NCI-H1092 treated with DMSO at 0.1 percent for 48 hours (cell line): ENCODE results near the gene E2F7.
"Not testable (repeated sequence)": the region's sequence is repeated elsewhere in the genome, so short reads cannot be mapped to it uniquely, and the experiment has no call there.

Experiments used
- DNase-seq: peaks from one replicate; lab custom pipeline; 2025; lab: John Stamatoyannopoulos, UW

The E2F7 gene

GRCh38 chr12:77065361-77066204 lies at the start of gene E2F7:
TSS of gene E2F7 (minus strand) at chr12:77065569. CDS start at chr12:77064635, 934 bp downstream.
- DNase-seq: peak; percentile 89

- DNase-seq: no peak
Observed at GRCh38 chr12:77113971-77114370, 48.6 kb upstream of the E2F7 start.

GRCh38 chr12:77108707-77109106 lies 43.3 kb upstream of the E2F7 start:
- no peak for DNase-seq

- no peak for DNase-seq
Observed at GRCh38 chr12:77107121-77107520, 41.8 kb upstream of the E2F7 start.

GRCh38 chr12:77104792-77105191 lies 39.4 kb upstream of the E2F7 start:
- DNase-seq: no peak

- no peak for DNase-seq
Observed at GRCh38 chr12:77104286-77104685, 38.9 kb upstream of the E2F7 start.

GRCh38 chr12:77102691-77103090 lies 37.3 kb upstream of the E2F7 start:
- no peak for DNase-seq

- DNase-seq: no peak
Observed at GRCh38 chr12:77102123-77102522, 36.8 kb upstream of the E2F7 start.

GRCh38 chr12:77099799-77100198 lies 34.4 kb upstream of the E2F7 start:
- no peak for DNase-seq

GRCh38 chr12:77097846-77098245 lies 32.5 kb upstream of the E2F7 start:
- DNase-seq: no peak

- not testable (repeated sequence) for DNase-seq
Observed at GRCh38 chr12:77092227-77092626, 26.9 kb upstream of the E2F7 start.

- DNase-seq: no peak
Observed at GRCh38 chr12:77089686-77090220, 24.4 kb upstream of the E2F7 start.

GRCh38 chr12:77087427-77087826 lies 22.1 kb upstream of the E2F7 start:
- no peak for DNase-seq

- no peak for DNase-seq
Observed at GRCh38 chr12:77082021-77082420, 16.7 kb upstream of the E2F7 start.

- no peak for DNase-seq
Observed at GRCh38 chr12:77079631-77080030, 14.3 kb upstream of the E2F7 start.

GRCh38 chr12:77078231-77078630 lies 12.9 kb upstream of the E2F7 start:
- DNase-seq: no peak

GRCh38 chr12:77076886-77077285 lies 11.5 kb upstream of the E2F7 start:
- DNase-seq: no peak

- DNase-seq: not testable (repeated sequence)
Observed at GRCh38 chr12:77073894-77074293, 8.5 kb upstream of the E2F7 start.

GRCh38 chr12:77072833-77073495 lies 7.6 kb upstream of the E2F7 start:
- no peak for DNase-seq

- no peak for DNase-seq
Observed at GRCh38 chr12:77070800-77071449, 5.6 kb upstream of the E2F7 start.

- no peak for DNase-seq
Observed at GRCh38 chr12:77070382-77070781, 5.0 kb upstream of the E2F7 start.

GRCh38 chr12:77064896-77065360 lies 441 bp downstream of the E2F7 start:
- peak; percentile 59 for DNase-seq
